Stimulated activated CD4-positive, alpha-beta T cell treated with anti-CD3 and anti-CD28 coated beads, Interleukin-4, amount 100 ng/mL, for 4 hours (primary cell): ENCODE measurements around the gene CCDC81.
"Not testable (repeated sequence)": the region's sequence is repeated elsewhere in the genome, so short reads cannot be mapped to it uniquely, and the experiment has no call there.

Experiments
- DNase-seq, 2 experiments: peaks; one replicate each; pipeline ENCODE4 v3.0.0-alpha.2; 2020

Gene CCDC81

GRCh38 chr11:86390487-86390886 lies 15.8 kb downstream of the CCDC81 start:
- DNase-seq: no peak

GRCh38 chr11:86395061-86395551 lies 20.4 kb downstream of the CCDC81 start:
- no peak for DNase-seq

GRCh38 chr11:86396396-86396795 lies 21.7 kb downstream of the CCDC81 start:
- DNase-seq: no peak

GRCh38 chr11:86397351-86397750 lies 22.7 kb downstream of the CCDC81 start:
- no peak for DNase-seq

GRCh38 chr11:86398106-86398505 lies 23.4 kb downstream of the CCDC81 start:
- no peak for DNase-seq

- no peak for DNase-seq
Measured at GRCh38 chr11:86403458-86403857, 28.8 kb downstream of the CCDC81 start.

- DNase-seq: no peak
Measured at GRCh38 chr11:86408845-86409244, 34.2 kb downstream of the CCDC81 start.

GRCh38 chr11:86414032-86414431 lies 39.3 kb downstream of the CCDC81 start:
- no peak for DNase-seq

GRCh38 chr11:86415026-86415425 lies 40.3 kb downstream of the CCDC81 start:
- no peak for DNase-seq

GRCh38 chr11:86416494-86416893 lies 41.8 kb downstream of the CCDC81 start:
- no peak for DNase-seq

GRCh38 chr11:86416951-86417350 lies 42.3 kb downstream of the CCDC81 start:
- DNase-seq: not testable (repeated sequence)

- DNase-seq: no peak
Measured at GRCh38 chr11:86418106-86418505, 43.4 kb downstream of the CCDC81 start.

GRCh38 chr11:86418513-86418912 lies 43.8 kb downstream of the CCDC81 start:
- DNase-seq: no peak

GRCh38 chr11:86418917-86419316 lies 44.2 kb downstream of the CCDC81 start:
- no peak for DNase-seq

- no peak for DNase-seq
Measured at GRCh38 chr11:86421946-86422345, 47.3 kb downstream of the CCDC81 start.

GRCh38 chr11:86422371-86422770 lies 47.7 kb downstream of the CCDC81 start:
- DNase-seq: no peak

- DNase-seq: not testable (repeated sequence)
Measured at GRCh38 chr11:86423488-86423887, 48.8 kb downstream of the CCDC81 start.

- no peak for DNase-seq
Measured at GRCh38 chr11:86427441-86427840, 52.8 kb downstream of the CCDC81 start.

GRCh38 chr11:86431258-86431657 lies 56.6 kb downstream of the CCDC81 start:
- no peak for DNase-seq

GRCh38 chr11:86433361-86434095 lies 58.8 kb downstream of the CCDC81 start:
- DNase-seq: not testable (repeated sequence)

GRCh38 chr11:86435711-86436110 lies 61.0 kb downstream of the CCDC81 start:
- DNase-seq: no peak

- no peak for DNase-seq
Measured at GRCh38 chr11:86438685-86439084, 64.0 kb downstream of the CCDC81 start.

GRCh38 chr11:86440305-86440716 lies 65.6 kb downstream of the CCDC81 start:
- no peak for DNase-seq

GRCh38 chr11:86440843-86441242 lies 66.2 kb downstream of the CCDC81 start:
- no peak for DNase-seq

GRCh38 chr11:86442420-86442819 lies 67.7 kb downstream of the CCDC81 start:
- DNase-seq: no peak
